Duodenal mucosa (tissue), 2 donors: ENCODE results near the gene TLK1.
"Not testable (repeated sequence)": the region's sequence is repeated elsewhere in the genome, so short reads cannot be mapped to it uniquely, and the experiment has no call there.

ENCODE experiments used
- H3K27ac ChIP-seq: one replicate; pipeline ENCODE4 v1.7.0; 2013; ENCODE audit warnings: low read depth, low read length
- H3K27me3 ChIP-seq, 2 donors: one replicate each; pipeline ENCODE4 v1.7.0; 2013; ENCODE audit warnings: low read length in 2 of 2, control low read depth in 1 of 2; ENCODE audit not compliant: insufficient read depth in 2 of 2, control insufficient read depth in 1 of 2
- H3K36me3 ChIP-seq, 2 donors: one replicate each; pipeline ENCODE4 v1.7.0; 2013; ENCODE audit warnings: low read length in 2 of 2, control low read depth in 1 of 2; ENCODE audit not compliant: insufficient read depth in 2 of 2, control insufficient read depth in 1 of 2
- H3K4me1 ChIP-seq, 2 donors: one replicate each; pipeline ENCODE4 v1.7.0; 2013; ENCODE audit warnings: low read length in 2 of 2, control low read depth in 1 of 2; ENCODE audit not compliant: insufficient read depth in 2 of 2, control insufficient read depth in 1 of 2
- H3K4me3 ChIP-seq, 2 donors: one replicate each; pipeline ENCODE4 v1.7.0; 2013; ENCODE audit warnings: low read length in 2 of 2, low read depth in 1 of 2
- H3K9ac ChIP-seq, 2 donors: one replicate each; pipeline ENCODE4 v1.7.0; 2013; ENCODE audit warnings: low read length in 2 of 2, low read depth in 1 of 2
- H3K9me3 ChIP-seq, 2 donors: one replicate each; pipeline ENCODE4 v1.7.0; 2013; ENCODE audit warnings: low read length in 2 of 2, control low read depth in 1 of 2; ENCODE audit not compliant: control insufficient read depth in 1 of 2

Gene TLK1

DNA sequence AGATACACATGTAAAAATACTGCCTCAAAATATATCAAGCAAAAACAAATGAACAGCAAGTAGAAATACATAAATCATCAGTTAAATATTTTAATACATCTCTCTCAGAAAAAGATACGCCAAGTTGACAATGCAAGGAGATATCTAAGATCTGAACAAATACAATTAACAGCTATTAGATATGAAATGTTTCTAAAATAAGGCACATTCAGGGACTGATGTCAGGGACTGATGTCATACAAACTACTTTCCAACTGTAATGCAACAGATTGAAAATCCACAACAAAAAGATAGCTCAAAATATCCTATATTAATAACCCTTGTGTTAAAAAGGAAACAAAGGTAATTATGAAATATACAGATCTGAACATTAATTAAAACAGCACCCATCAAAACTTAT lies 51.7 kb downstream of the TLK1 start:
- no peak overlapping the region for H3K4me3 ChIP-seq
- no peaks in the 10 kb centered on the region for H3K9me3 ChIP-seq
- H3K27me3 ChIP-seq: no peaks in the 10 kb centered on the region
- no peaks in the 10 kb centered on the region for H3K4me1 ChIP-seq
- no peak overlapping the region for H3K9ac ChIP-seq
- H3K36me3 ChIP-seq: no peaks in the 10 kb centered on the region
- H3K27ac ChIP-seq: no peak overlapping the region

DNA sequence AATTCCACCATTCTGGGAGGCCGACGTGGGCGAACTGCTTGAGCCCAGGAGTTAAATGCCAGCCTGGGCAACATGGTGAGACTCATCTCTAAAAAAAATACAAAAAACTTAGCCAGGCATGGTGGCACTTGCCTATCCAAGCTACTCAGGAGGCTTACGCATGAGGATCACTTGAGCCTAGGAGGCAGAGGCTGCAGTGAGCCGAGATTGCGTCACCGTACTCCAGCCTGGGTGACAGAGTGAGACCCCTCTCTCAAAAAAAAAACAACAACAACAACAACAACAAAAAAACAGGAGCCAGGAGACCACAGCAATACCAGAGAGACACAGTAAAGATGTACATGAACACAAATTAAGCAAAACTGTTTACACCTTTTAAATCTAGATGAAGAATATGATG lies 52.9 kb downstream of the TLK1 start:
- Histone ChIP-seq H3K27ac (no peak overlapping the region), H3K9me3 (no peaks in the 10 kb centered on the region), H3K27me3 (no peaks in the 10 kb centered on the region), H3K9ac (no peak overlapping the region), H3K4me3 (no peak overlapping the region), H3K4me1 (no peaks in the 10 kb centered on the region), H3K36me3 (no peaks in the 10 kb centered on the region)

GRCh38 chr2:171104379-171104778 lies 56.3 kb downstream of the TLK1 start:
- peaks cover 8 to 9% of the 10 kb centered on the region in 2 donors for H3K9me3 ChIP-seq
- peaks cover 4 to 5% of the 10 kb centered on the region in 2 donors for H3K36me3 ChIP-seq
- H3K4me3 ChIP-seq: no peak overlapping the region

GRCh38 chr2:171102802-171103201 lies 57.9 kb downstream of the TLK1 start:
- Histone ChIP-seq H3K27me3 (no peaks in the 10 kb centered on the region), H3K9ac (no peak overlapping the region), H3K4me3 (no peak overlapping the region), H3K4me1 (no peaks in the 10 kb centered on the region), H3K9me3 (peaks cover 11 to 22% of the 10 kb centered on the region in 2 donors), H3K36me3 (peaks cover 4 to 5% of the 10 kb centered on the region in 2 donors), H3K27ac (no peak overlapping the region)

More at GRCh38 chr2:171104379-171104778, 56.3 kb downstream of the TLK1 start:
- no peak overlapping the region for H3K27ac ChIP-seq
- H3K27me3 ChIP-seq: no peaks in the 10 kb centered on the region
- H3K4me1 ChIP-seq: no peaks in the 10 kb centered on the region
- H3K9ac ChIP-seq: no peak overlapping the region

- Histone ChIP-seq H3K9ac (no peak overlapping the region), H3K27me3 (no peaks in the 10 kb centered on the region), H3K4me1 (no peaks in the 10 kb centered on the region), H3K36me3 (peaks cover 4 to 5% of the 10 kb centered on the region in 2 donors), H3K4me3 (no peak overlapping the region), H3K27ac (no peak overlapping the region), H3K9me3 (peaks cover 11 to 26% of the 10 kb centered on the region in 2 donors)
These were observed 60.3 kb downstream of the TLK1 start for GRCh38 chr2:171100370-171100769.

DNA sequence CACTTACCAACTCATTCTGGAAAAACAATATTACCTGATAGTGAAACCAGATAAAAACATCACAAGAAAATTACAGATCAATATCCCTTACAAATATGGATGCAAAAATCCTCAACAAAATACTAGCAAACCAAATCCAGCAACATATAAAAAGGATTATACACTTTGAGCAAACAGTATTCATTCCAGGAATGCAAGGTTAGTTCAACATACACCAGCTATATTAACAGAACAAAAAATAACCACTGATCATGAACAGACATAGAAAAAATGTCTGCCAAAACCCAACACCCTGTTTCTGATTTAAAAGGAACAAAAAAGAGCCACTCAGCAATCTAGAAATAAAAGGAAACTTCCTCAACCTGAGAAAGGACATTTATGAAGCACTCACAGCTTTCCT lies 62.1 kb downstream of the TLK1 start:
- Histone ChIP-seq H3K36me3 (peaks cover 4 to 5% of the 10 kb centered on the region in 2 donors), H3K27ac (no peak overlapping the region), H3K4me1 (no peaks in the 10 kb centered on the region), H3K9ac (no peak overlapping the region), H3K4me3 (no peak overlapping the region), H3K27me3 (no peaks in the 10 kb centered on the region), H3K9me3 (peaks cover 11 to 26% of the 10 kb centered on the region in 2 donors)

GRCh38 chr2:171095014-171095582 lies 65.6 kb downstream of the TLK1 start:
- Histone ChIP-seq H3K27me3 (no peaks in the 10 kb centered on the region), H3K9me3 (peaks cover 6 to 20% of the 10 kb centered on the region in 2 donors), H3K27ac (no peak overlapping the region), H3K4me3 (no peak overlapping the region), H3K4me1 (no peaks in the 10 kb centered on the region), H3K9ac (no peak overlapping the region), H3K36me3 (peaks cover under 1 to 1% of the 10 kb centered on the region in 2 donors)

GRCh38 chr2:171091517-171091916 lies 69.2 kb downstream of the TLK1 start:
- H3K4me3 ChIP-seq, H3K4me1 ChIP-seq, H3K9ac ChIP-seq, H3K27me3 ChIP-seq, H3K27ac ChIP-seq, H3K9me3 ChIP-seq, H3K36me3 ChIP-seq: not testable (repeated sequence)

DNA sequence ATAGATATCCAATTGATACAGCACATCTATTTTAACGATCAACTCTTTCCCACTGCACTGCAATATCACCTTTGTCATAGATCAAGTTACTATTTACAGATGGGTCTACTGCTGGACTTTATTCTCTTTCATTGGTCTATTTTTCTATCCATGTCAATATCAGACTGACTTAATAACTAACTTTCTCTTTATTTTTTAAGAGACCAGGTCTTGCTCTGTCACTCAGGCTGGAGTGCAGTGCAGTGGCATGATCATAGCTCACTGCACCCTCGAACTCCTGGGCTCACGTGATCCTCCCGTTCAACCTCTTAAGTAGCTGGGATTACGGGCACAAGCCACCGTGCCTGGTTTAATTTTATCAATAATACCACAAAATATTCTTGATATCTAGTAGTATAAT lies 71.2 kb downstream of the TLK1 start:
- Histone ChIP-seq H3K27ac (no peak overlapping the region), H3K36me3 (no peaks in the 10 kb centered on the region), H3K9me3 (no peaks in the 10 kb centered on the region), H3K27me3 (no peaks in the 10 kb centered on the region), H3K4me3 (no peak overlapping the region), H3K9ac (no peak overlapping the region), H3K4me1 (peaks cover 0 to under 1% of the 10 kb centered on the region in 2 donors)

DNA sequence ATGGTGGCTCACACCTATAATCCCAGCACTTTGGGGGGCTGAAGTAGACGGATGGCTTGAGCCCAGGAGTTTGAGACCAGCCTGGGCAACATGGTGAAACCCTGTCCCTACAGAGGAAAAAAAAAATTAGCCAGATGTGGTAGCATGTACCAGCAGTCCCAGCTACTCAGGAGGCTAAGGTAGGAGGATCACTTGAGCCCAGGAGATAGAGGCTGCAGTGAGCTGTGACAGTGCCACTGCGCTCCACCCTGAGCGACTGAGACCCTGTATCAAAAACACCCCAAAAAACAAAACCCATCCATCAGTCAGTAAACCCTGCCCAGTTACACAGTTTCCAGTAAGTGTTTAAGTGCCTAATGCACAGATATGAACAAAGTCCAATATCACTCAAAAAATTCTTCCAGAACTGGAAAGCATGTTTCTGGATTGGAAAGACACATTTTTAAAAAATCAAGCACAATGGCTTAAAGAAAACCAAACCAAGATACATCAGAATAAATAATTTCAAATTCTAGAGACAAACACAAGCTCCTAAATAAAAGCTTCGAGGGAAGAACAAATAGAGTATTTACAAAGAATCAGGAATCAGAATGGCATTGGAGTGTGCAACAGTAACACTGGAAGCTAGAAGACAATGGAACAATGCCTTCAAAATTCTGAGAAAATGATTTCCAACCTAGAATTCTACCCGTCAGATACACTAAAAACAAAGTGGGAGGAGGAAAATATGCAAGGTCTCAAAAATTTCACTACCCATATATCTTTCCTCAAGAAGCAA lies 72.4 kb downstream of the TLK1 start:
- H3K9me3 ChIP-seq: no peaks in the 10 kb centered on the region
- no peak overlapping the region for H3K27ac ChIP-seq
- H3K27me3 ChIP-seq: no peaks in the 10 kb centered on the region
- no peaks in the 10 kb centered on the region for H3K36me3 ChIP-seq
- H3K4me3 ChIP-seq: no peak overlapping the region
- H3K4me1 ChIP-seq: peaks cover 0 to 8% of the 10 kb centered on the region in 2 donors
- H3K9ac ChIP-seq: no peak overlapping the region
